GM18858 (cell line): ENCODE results near the gene CHST15.

Experiments
- ATAC-seq: cut with Tn5 transposase; IDR thresholded peaks from one replicate; pipeline ENCODE4 v1.9.1; 2021; ENCODE audit not compliant: unreplicated experiment

The CHST15 gene

DNA sequence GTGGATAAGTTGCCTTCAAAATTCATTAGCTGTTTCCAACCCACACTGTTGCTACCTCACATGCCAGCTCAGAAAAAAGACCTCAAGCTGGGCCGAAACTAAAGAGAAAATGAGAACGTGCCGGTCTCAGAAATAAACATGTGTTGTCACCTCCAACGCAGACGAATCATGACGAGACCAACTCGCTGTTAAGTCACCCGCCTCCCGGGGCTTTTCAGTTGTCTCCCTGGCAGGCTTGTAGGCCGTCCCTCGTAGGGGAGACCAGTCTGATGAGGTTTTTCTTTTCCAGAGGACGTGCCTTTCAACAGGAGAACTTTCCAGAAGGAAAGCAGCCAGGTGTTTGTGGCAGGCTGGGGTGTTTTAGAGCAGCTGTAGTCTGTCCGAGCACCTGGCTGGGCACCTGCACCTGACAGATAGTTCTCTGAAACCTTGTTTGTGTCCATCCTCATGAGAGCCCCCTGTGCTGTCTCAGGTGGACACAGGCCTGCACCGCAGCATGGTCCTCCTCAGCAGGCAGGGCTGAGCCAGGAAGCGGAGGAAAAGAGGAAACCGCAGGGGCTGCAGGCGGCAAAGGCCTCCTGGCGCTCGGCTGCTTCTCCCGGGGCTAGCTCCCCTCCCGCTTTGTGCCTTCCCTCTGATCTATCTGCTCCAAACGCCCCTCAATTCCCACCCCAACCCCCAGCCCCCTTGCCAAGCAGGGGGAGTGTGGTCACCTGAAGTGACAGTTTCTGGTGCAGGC lies 78.8 kb downstream of the CHST15 start:
- ATAC-seq: no peak

DNA sequence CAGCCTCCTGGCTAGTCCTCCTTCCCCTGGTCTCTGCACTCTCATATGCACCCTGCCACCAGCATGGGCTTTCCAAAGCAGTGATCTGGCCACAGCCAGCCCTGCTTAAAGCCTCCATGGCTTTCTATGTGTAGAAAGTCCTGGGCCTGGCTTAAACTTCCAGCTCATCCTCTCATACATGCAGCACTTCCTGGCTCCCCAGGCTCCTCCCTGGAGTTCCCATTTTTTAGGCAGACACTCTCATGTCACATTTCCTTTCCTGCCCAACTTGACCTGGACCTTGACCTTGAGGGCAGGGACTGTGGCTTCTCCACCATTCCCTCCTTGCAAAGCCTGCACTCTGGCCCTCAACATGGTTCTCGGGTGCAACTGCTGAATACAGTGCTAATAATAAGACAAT lies 79.5 kb downstream of the CHST15 start:
- ATAC-seq: no peak

DNA sequence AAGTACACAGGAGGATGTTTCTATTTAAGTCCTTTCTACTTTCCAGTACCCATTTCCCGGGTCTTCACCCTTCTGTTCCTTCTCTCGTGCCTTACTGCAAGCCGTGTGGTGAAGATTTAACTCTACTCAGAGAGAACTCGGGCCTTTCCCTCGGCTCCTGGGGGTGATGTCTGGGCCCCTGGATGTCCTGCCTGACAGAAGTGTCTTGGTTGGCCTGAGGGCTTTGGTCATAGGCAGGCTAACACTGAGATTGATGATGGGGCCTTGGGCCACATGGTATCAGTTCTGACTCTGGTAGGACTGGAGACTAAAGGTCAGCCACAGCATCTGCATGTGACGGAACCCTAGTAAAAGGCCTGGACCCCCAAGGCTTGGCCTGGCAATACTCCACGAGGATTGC lies 80.4 kb downstream of the CHST15 start:
- ATAC-seq: no peak

DNA sequence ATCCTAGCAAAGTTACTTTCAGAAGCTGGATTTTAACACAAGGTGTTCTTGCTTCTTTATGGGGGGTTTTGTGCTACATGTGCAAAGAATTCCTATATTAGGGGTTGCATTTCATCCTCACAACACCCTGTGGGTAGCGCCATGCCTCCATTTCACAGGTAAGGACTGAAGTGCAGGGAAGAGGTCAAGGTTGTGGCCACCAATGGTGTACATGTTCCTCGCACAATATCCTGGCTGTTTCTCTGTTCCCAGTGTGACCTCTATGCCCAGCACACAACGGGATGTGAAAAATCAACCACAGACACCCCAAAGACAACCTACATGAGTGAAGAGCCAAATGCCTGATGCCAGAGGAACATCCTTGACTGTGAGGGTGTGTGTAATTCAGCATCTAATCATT lies 80.8 kb downstream of the CHST15 start:
- no peak for ATAC-seq

DNA sequence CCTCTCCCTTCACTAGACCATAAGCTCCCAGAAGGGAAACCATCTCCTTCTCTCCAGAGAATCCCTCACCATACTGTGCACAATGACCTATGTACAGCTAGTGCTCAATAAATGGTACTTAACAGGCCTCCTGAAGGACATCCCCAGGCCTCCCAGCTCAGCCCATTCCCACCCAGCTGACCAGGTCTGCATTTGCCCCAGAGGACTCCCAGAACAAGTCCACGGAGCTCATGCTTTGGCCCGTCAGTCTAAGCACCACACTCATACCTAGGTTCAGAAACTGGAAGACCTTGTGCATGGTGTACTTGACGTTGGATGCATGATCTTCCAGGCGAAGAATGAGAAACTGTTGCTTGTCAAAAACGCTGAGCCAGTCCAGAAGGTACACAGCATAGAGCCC lies 81.3 kb downstream of the CHST15 start:
- no peak for ATAC-seq

DNA sequence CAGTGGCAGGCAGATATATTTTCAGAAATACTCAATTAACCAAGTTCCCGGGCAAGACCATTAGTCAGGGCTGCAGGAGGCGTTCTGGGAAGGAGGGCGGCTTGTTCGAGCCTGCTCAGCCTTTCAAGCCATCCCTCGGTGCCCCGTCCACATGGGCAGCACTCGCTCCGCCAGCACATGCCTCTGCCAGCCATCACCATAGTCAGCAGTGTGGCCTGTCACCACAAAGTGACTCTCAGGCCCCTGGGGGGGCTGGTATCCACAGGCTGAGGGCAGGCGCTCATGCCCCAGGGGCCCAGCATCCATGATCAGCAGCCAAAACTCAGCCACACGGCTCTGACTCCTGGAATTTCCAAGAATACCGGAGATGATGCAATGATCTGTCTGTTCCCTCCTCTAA lies 81.9 kb downstream of the CHST15 start:
- no peak for ATAC-seq

DNA sequence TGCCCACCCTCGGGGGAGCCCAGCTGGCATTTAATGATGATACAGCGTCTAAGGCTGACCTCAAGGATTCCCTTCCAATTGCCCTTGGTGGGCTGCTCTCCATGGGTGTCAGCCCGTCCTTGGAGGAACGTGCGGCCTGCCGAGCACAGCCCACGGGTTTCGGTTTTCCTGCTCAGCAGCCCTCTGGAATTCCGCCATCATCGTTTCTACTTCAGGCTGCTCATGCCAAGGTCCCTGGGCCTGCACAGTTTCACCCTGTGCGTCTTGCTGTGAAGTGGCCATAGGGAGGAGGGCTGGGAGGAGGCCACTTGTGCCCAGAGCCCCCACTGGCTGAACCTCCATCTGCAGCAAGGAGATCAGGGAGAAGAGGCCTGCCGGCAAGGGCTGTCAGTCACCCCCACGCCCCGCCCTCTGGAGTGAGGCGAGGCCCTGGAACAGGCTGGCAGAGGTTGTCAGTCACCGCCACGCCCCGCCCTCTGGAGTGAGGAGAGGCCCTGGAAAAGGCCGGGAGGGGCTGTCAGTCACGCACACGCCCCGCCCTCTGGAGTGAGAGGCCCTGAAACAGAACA lies 82.8 kb downstream of the CHST15 start:
- ATAC-seq: no peak

DNA sequence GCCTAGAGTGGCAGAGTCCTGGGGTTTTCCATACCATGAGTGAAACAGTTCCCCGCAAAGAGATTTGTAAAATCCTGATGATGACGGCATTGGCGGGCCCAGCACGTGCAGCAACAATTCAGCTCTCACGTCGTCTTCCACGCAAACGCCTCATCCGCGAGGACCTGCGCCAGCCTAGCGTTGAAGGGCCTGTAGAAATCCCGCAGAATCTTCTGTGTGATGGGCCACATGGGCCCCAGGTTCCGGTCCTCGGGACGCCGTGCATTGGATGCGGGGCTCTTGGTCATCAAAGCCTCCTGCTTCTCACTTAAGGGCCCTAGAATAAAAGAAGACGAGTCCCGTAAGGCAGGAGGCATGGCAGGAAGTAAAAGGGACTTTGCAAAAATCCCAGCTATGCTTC lies 83.4 kb downstream of the CHST15 start:
- ATAC-seq: no peak

DNA sequence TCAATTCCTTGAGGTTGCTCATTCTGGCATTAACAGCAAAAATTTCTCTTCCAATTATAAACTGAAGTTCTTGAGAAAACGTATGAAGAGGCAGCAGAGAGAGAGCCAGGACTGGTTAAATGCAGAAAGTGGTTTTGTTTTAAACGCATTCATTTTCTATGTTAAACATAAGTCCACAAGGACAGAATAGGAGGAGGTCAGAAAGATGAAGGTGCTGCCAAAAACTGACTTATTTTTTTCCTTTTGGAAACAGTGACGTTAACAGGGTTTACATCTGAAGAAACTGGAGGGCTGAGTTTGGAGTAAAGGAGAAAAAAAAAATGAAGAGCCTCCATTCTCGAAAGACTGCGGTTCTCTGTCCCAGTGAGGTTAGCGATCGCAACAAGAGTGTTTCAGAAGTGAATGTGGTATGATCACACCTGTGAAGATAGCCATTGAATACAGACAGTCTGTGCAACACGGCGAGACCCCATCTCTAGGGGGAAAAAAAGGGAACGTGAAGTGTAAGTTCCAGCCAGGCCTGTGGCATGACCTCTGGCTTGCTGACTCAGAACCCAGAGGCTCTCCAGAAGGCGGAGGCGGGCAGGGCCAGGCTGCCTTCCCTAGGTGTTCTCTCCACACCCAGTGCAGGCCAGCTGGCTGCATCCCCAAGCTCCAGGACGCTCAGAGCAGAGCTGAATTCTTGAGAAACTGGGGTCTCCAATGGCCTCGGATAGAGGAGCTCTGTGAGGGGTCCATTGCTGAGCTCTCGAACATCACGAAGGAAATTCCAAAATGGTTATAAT lies 84.0 kb downstream of the CHST15 start:
- no peak for ATAC-seq

DNA sequence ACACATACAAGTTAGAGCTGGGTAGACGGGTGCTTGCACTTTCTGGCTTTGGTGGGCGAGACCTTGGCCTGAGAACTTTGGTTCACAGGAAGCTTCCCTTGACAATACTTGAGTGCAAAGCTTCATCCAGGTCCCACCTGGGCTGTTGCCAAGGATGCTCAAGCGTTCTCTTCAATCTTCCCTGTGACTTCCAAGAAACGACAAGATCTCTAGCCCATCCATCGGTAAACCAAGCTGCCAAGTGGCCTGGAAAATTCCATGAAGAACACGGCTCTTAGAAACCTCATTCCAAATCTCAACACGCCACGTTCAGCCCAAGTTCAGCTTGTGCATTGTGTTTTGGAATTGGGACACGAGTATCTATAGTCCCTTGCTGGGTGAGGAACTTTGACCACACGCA lies 84.7 kb downstream of the CHST15 start:
- ATAC-seq: no peak

DNA sequence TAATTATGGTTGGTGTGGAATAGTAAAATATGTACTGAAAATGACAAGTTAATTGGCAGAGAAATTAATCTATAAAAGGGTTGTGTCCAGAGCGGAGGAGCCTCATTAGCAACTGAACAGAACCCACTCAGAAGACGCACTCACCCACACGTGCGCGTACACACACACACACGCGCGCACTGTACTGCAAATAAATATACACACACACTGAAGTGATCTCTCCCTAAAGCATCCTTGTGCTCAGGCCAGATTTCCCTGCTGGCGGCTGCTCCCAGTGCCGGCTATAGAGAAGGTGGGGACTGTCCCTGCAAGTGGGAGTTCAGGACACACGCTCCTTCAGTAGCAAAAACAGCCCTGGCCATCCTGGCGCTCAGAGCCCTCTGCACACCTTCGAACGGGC lies 85.2 kb downstream of the CHST15 start:
- no peak for ATAC-seq

DNA sequence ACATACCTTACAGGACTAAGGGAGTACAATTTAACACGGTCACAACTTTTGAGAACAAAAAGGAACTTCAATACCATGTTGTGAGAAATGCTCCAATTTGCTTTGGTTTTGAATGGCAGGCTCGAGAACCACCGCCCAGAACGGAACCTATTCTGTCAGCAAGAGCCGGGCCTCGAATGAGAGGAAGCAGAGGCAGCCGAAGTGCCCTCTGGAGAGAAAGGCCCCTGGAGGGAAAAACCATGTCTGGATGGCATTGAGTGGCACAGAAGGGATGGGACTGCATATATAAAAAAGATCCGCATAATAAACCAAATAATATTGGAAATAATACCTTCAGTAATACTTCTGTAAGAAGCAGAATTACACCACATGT lies 85.6 kb downstream of the CHST15 start:
- ATAC-seq: no peak

DNA sequence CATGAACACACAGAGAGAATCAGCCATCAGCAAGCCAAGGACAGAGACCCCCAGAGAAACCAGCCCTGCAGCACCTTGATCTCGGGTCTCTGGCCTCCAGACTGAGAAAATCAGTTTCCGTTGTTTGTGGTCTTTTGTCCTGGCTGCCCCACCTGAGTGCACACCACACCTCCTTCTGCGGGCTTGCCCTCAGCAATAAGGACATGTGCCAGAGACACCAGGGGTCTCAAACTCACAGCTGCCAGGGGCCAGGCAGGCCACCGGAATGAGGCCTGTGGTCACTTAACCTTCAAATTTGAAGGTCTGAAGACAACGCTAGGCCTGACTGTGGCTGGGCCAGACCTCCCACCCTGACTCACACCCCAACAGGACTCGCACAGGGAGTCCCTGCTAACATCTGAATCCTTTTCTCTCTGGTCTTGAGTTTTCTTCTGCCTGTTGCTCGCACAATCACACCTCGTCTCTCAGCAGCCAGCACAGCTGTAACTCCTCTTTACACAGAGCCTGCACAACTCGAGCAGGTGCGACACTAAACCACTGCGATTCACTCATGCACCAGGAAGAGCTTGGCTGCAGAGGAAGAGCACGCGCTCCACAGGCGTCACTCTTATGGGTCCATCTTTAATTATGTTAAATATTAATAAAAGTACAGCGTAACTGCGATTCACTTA lies 86.2 kb downstream of the CHST15 start:
- ATAC-seq: no peak

DNA sequence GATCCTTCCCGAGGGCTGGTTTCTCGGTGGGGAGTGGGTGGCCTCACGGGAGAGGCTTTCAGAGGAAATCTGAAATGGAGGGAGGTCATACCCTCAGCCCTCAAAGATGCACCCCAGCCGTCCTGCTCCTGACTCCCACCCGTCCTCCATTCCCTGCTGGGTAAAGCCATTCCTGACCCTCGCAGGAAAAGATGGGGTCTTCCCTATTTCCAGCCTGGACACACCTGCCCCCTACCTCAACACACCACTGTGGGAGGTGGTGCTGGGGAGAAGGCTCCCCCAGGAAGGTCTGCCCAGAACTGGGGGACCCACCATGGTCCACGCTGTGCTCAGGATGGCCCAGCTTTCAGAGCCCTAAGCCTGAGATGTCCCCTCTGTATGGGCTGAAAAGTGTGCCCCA lies 86.9 kb downstream of the CHST15 start:
- no peak for ATAC-seq

DNA sequence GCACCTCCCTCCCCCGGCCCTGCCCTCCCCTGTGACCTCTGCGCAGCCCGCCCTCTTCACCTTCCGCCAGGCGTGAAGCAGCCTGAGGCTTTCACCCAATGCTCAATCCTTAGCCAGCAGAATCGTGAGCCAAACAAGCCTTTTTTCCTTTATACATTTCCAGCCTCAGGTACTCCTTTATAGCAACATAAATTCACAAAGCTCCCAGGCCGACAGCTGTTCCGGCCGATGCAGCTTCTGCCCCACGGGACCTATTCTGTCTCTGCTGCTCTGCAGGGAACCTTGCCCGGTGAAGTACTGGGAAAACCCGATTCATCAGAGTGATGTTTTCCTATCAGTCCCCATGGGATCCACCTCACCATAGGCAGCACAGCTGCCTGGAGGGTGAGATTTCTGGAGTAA lies 87.4 kb downstream of the CHST15 start:
- ATAC-seq: no peak

DNA sequence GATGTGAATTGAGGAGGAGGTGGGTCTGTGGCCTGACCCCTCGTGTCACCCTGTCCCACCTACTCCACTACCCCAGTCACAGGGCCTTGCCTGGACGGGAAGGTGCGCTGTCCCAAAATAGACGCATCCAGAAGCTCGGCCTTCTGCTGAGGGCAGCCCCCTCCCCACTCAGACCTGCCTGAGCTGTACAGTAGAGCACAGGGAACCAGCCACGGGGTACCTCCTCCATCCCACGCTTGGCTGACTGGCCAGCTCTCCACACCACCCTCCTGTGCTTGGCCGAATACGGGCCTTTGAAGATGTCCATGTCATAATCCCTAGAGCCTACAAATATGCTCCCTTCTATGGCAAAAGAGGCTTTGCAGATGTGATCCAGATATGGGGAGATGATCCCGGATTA lies 88.3 kb downstream of the CHST15 start:
- no peak for ATAC-seq

DNA sequence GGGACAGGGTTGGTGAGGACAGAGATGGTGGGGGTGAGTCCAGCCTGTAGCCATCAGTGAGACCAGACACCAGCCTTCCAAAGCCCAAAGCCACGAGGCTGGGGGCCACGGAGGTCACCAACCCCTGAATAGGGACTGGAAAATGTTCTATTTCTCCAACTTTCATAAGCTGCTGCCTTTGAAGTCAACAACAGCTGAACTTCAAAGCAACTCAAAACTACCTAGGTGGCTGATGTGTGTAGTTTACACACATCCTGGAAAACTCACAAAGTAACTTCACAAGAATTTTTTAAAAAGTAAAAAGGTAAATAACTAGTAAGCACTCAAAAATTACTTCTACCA lies 88.8 kb downstream of the CHST15 start:
- no peak for ATAC-seq

DNA sequence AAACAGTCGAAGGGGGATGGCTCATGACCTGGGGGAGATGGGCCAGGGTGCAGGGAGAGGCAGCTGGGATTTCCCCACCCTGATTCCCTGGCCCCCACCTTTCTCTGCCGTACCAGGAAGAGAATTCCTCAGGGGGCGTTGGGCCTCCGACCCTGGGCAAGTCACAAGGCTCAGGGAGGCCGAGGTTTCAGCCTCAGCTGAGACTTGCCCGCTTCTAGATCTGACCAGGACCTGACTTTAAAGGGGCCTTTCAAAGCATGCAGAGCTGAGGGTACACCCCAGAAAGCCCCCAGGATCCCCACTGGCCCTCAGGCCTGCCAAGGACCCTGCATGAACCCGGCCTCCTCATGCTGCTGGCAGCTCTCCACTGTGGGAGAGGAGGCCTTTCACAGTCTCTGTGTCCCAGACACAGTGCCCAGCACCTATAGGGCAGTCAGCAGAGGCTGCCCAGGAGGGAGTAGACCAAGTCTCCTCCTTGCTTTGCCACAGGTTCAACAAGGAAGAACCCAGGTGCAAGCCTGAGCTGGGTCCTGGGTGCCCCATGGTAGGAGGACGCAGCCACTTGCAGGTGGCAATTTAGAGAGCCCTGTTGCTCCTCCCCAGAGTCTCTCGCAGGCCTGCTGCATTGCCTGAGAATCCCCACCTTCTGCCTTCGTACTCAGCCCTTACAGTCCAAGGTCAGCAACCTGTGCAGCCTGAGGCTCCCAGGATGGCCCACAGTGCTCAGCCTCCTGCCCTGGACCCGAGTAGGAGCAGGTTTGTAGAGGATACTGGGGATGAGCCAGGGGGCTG lies 89.3 kb downstream of the CHST15 start:
- ATAC-seq: no peak

DNA sequence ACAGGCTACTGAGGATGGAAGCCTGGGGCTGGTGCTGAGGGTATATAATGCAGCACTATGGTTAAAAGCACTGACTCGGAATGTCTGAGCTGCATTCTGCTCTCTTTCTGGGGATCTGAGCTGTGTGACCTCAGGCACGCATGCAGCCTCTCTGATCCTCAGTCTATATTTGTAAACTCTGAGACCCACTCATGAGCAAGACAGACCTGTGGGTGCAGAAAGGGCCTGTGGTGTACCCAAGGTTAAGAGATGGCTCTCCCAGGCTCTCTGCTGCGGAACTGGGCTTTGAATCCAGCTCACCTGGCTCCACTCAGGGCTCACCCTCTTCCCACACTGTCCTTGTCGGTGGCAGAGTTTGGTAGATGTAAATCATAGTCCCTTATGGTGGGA lies 89.9 kb downstream of the CHST15 start:
- no peak for ATAC-seq

DNA sequence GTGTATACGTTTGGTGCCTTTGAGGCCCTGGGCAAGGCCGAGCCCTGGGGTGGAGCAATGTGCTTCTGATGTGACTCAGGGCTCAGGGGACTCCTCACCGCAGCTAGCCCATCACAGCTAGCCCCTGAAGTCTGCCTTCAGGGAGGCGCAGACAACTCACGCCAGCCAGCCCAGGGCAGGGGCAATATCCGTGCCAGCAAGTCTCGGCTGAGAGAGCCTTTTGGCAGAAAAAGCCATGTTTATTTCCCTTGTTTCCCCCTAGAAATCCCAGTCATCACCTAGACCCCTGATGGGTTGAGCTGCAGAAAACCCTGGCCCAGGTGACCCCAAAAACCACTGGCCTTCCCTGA lies 90.4 kb downstream of the CHST15 start:
- no peak for ATAC-seq

DNA sequence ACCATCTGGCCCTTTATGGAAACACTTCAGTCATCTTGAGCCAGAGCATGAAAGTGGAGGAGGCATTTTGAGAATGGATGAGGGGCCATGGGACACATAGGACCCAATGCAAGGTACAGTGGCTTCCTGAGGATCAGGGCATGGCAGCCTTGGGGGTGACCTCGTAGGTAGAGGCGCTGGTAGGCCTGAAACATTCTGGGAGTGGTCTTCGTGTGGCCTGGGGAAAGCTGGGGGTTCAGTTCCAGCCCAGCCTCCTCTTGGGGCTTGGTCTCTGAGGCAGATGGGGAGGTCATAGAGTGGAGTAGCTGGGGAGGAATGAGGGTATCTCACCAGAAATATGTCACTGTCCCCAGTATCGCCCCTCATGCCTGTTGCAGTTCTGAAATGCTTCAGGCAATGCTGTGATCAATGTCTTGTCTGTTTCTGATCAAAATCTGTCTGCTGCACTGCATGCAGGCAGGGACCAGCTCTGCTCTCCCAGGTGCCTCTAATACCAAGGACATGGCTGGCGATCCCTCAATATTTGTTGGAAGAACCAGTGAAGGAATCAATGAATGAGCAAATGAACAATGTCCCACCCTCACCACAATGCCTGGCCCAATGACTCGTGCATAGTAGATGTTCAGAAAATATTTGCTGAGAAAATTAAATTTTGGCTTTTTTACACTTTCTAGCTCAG lies 90.9 kb downstream of the CHST15 start:
- ATAC-seq: no peak
